H7 (cell line): ENCODE data around the gene GOLGA7B. TPM values are rescaled to one million over a fixed set of nuclear protein-coding genes. Genes with fewer than 3 reads are reported as not detected.
"Not testable (repeated sequence)": the region's sequence is repeated elsewhere in the genome, so short reads cannot be mapped to it uniquely, and the experiment has no call there.

ENCODE experiments used
- DNase-seq: peaks from one replicate; pipeline ENCODE4 v3.0.0; 2012
- H3K27me3 ChIP-seq: 2 replicates; pipeline ENCODE4 v1.6.0; 2011; ENCODE audit warnings: mild to moderate bottlenecking, low read length; ENCODE audit not compliant: control insufficient read depth, insufficient read depth
- H3K36me3 ChIP-seq: replicated peaks from 2 replicates; pipeline ENCODE4 v1.5.1; 2011; ENCODE audit warnings: low read length; ENCODE audit not compliant: control insufficient read depth, insufficient read depth
- H3K4me3 ChIP-seq: 2 replicates; pipeline ENCODE4 v1.5.1; 2011; ENCODE audit warnings: low read depth, mild to moderate bottlenecking, control low read depth, low read length, moderate library complexity; ENCODE audit not compliant: insufficient read depth
- total RNA-seq: library from RNA; depleted of rRNA; stranded (reverse); fragments of >200 nt; shearing (Covaris generic); gene quantifications from 2 replicates; pipeline ENCODE4 v1.2.3, GENCODE V29; 2014

The GOLGA7B gene
- total RNA-seq, 1 experiment from 2014 or later: not detected

- H3K36me3 ChIP-seq: no peaks in the 10 kb centered on the region
- peak; percentile 48 for DNase-seq
- no peaks in the 10 kb centered on the region for H3K27me3 ChIP-seq
Observed at GRCh38 chr10:97822261-97822687, 27.4 kb upstream of the GOLGA7B start.

GRCh38 chr10:97823734-97824133 lies 25.9 kb upstream of the GOLGA7B start:
- Histone ChIP-seq H3K27me3 (no peaks in the 10 kb centered on the region), H3K36me3 (no peaks in the 10 kb centered on the region), H3K4me3 (no peak overlapping the region)
- DNase-seq: no peak

More at GRCh38 chr10:97822261-97822687, 27.4 kb upstream of the GOLGA7B start:
- no peak overlapping the region for H3K4me3 ChIP-seq

- H3K36me3 ChIP-seq: no peaks in the 10 kb centered on the region
- no peak for DNase-seq
- H3K4me3 ChIP-seq: no peak overlapping the region
- H3K27me3 ChIP-seq: no peaks in the 10 kb centered on the region
Observed at GRCh38 chr10:97825020-97825760, 24.5 kb upstream of the GOLGA7B start.

DNA sequence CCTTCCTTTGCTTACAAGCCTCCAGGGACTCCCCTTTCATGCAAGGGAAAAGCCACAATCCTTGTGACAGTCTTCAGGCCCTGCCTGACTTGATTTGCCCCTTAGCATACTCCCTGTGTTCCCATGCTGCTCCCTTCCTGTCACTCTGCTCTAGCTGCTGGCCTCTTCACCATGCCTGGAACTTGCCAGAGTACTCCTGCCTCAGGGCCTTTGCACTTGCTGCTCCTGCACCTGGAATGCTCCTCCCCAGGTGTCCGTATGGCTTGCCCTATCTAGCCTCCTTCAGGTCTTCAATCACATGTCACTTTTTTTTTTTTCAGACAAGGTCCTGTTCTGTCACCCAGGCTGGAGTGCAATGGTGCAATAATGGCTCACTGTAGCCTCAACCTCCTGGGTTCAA lies 22.8 kb upstream of the GOLGA7B start:
- H3K36me3 ChIP-seq: no peaks in the 10 kb centered on the region
- no peak for DNase-seq
- H3K4me3 ChIP-seq: no peak overlapping the region
- no peaks in the 10 kb centered on the region for H3K27me3 ChIP-seq

DNA sequence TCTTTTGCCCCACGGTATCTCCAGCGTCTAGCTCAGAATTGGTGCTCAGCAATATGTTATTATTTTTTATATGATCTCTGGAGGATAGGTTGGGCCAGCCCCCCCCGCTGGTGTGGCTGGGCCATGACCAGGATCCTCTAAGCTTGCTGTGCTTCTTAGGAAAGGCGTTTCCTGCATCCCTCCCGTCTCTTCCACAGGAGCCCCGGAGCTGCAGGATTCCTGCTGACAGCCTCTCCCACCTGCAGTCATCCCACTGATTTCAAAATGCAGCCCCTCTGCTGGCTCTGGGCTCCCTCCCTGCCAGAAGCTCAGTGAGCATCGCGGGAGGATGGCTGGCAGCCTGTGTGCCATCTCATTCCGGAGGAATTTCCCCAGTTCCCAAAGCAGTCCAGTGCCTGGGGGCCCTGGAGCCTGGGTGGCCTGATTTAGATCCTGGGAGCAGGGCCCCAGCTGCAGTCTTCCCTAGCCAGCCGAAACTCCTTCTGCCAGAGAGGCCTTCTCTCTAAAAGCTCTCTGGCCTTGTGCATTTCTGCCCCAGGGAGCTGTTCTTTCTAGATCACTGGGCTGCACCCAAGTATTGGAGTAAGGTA lies 21.8 kb upstream of the GOLGA7B start:
- Histone ChIP-seq H3K4me3 (no peak overlapping the region), H3K27me3 (no peaks in the 10 kb centered on the region), H3K36me3 (no peaks in the 10 kb centered on the region)
- peak; percentile 54 for DNase-seq

DNA sequence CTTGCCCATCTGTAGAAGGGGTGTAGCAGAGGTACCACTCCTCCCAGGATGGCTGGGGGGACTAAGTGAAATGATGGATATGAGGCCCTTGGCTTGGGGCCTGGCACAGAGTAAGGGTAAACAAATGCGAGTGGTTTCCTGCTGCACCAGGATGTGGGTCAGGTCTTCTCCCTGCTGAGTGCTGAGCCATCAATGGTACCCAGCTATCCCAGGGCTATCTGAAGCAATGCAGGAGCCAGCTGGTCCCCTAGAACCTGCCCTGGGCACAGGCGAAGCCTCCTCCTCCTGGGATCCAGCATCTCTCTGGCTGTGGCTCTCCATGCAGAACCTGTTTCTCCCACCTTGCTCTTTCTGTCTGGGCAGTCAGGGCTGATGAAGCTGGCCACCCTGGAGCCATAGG lies 20.9 kb upstream of the GOLGA7B start:
- Histone ChIP-seq H3K36me3 (no peaks in the 10 kb centered on the region), H3K4me3 (no peak overlapping the region), H3K27me3 (no peaks in the 10 kb centered on the region)
- no peak for DNase-seq

DNA sequence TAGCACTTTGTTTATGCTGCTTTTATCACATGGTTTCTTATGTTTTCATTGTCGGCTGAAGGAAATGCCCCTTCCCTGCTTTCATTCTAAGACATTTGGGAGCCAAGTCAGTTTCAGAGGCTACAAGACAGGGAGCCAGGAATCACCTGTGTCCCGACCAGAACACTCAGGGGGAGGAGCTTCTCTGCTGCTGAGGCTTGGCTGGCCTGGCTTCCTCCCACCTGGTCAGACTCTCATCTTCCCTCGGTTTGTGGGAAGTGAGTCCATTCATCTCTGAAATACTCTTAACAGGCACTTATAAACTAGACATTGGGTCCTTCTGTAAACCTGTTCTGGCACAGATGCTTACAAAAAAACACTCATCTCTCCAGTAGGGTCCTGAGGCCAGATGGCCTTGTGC lies 19.6 kb upstream of the GOLGA7B start:
- DNase-seq: peak; percentile 51
- Histone ChIP-seq H3K36me3 (no peaks in the 10 kb centered on the region), H3K27me3 (no peaks in the 10 kb centered on the region), H3K4me3 (no peak overlapping the region)

GRCh38 chr10:97831259-97831658 lies 18.4 kb upstream of the GOLGA7B start:
- Histone ChIP-seq H3K27me3 (no peaks in the 10 kb centered on the region), H3K36me3 (no peaks in the 10 kb centered on the region), H3K4me3 (no peak overlapping the region)
- DNase-seq: no peak

GRCh38 chr10:97836446-97836845 lies 13.2 kb upstream of the GOLGA7B start:
- DNase-seq: no peak
- Histone ChIP-seq H3K27me3 (no peaks in the 10 kb centered on the region; the same call in 1 of the 2 replicates), H3K36me3 (no peaks in the 10 kb centered on the region), H3K4me3 (no peak overlapping the region)

DNA sequence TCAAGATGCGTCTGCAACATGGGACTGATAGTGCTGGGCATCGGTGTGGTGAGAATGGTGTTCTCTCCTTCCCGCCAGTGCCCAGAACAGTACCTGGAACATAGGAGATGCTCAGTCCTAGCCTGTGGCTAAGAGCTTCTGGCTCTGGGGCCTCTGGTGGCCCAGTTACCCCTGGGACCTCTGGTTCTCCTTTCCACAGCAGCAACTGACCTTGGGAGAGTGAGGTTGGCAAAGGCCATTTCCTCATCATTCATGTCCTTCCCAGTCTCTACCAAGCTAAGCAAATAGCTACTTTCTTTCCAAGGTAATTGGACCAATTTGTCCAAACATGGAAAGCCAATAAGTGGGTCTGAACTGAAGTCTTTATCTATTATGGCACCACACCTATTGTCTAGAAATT lies 11.6 kb upstream of the GOLGA7B start:
- DNase-seq: no peak
- Histone ChIP-seq H3K36me3 (no peaks in the 10 kb centered on the region), H3K27me3 (no peaks in the 10 kb centered on the region; the same call in 1 of the 2 replicates), H3K4me3 (no peak overlapping the region)

DNA sequence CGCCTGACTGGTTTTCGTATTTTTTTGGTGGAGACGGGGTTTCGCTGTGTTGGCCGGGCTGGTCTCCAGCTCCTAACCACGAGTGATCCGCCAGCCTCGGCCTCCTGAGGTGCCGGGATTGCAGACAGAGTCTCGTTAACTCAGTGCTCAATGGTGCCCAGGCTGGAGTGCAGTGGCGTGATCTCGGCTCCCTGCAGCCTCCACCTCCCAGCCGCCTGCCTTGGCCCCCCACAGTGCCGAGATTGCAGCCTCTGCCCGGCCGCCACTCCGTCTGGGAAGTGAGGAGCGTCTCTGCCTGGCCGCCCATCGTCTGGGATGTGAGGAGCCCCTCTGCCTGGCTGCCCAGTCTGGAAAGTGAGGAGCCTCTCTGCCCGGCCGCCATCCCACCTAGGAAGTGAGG lies 8.5 kb upstream of the GOLGA7B start:
- H3K27me3 ChIP-seq, H3K4me3 ChIP-seq, DNase-seq, H3K36me3 ChIP-seq: not testable (repeated sequence)

- H3K36me3 ChIP-seq, DNase-seq, H3K4me3 ChIP-seq: not testable (repeated sequence)
Observed at GRCh38 chr10:97842114-97842513, 7.5 kb upstream of the GOLGA7B start.

GRCh38 chr10:97842656-97843280 lies 6.9 kb upstream of the GOLGA7B start:
- no peak overlapping the region for H3K4me3 ChIP-seq
- no peak for DNase-seq
- no peaks in the 10 kb centered on the region for H3K27me3 ChIP-seq
- no peaks in the 10 kb centered on the region for H3K36me3 ChIP-seq

More at GRCh38 chr10:97842114-97842513, 7.5 kb upstream of the GOLGA7B start:
- H3K27me3 ChIP-seq: not testable (repeated sequence)

DNA sequence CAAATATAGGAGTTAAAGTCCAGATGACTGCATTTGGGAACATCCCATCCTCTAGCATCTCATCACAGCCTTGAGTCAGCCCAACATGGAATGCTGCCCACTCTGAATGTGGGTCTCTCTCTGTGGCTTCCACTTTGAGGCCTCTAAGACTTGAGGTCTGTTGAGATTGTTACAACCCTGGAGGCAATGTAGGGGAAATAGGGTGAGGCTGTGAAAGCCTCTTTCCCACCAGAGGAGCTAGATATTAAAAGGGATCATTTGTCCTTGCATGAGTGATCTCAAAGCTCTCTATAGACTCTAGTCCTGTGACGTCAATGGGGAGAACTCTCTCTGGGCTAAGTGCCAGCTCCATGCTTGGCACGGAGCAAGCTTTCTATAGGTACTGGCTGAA lies 6.4 kb upstream of the GOLGA7B start:
- H3K4me3 ChIP-seq: no peak overlapping the region
- no peaks in the 10 kb centered on the region for H3K36me3 ChIP-seq
- DNase-seq: no peak
- H3K27me3 ChIP-seq: peaks cover 3% of the 10 kb centered on the region; the same call in 1 of the 2 replicates

DNA sequence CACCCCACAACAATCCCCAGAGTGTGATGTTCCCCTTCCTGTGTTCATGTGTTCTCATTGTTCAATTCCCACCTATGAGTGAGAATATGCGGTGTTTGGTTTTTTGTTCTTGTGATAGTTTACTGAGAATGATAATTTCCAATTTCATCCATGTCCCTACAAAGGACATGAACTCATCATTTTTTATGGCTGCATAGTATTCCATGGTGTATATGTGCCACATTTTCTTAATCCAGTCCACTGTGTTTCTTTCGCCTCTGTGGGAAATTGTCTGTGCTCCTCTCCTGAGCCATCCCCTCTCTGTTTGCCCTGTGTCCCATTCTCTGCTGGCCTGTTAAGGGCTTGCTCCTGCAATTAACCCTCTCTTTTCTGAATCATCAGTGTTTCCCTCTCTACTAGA lies 5.7 kb upstream of the GOLGA7B start:
- DNase-seq, H3K36me3 ChIP-seq, H3K4me3 ChIP-seq, H3K27me3 ChIP-seq: not testable (repeated sequence)
